Measurements from ENCODE around the gene ADPRM.

The ADPRM gene

GRCh38 chr17:10750210-10750609, 52.8 kb downstream of the ADPRM start:
- no peak overlapping the region for H3K27ac ChIP-seq
- TF ChIP-seq, protein P1, sequence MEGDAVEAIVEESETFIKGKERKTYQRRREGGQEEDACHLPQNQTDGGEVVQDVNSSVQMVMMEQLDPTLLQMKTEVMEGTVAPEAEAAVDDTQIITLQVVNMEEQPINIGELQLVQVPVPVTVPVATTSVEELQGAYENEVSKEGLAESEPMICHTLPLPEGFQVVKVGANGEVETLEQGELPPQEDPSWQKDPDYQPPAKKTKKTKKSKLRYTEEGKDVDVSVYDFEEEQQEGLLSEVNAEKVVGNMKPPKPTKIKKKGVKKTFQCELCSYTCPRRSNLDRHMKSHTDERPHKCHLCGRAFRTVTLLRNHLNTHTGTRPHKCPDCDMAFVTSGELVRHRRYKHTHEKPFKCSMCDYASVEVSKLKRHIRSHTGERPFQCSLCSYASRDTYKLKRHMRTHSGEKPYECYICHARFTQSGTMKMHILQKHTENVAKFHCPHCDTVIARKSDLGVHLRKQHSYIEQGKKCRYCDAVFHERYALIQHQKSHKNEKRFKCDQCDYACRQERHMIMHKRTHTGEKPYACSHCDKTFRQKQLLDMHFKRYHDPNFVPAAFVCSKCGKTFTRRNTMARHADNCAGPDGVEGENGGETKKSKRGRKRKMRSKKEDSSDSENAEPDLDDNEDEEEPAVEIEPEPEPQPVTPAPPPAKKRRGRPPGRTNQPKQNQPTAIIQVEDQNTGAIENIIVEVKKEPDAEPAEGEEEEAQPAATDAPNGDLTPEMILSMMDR (IDR thresholded peaks at IDR 0.05): no peak
- no peak for TF ChIP-seq ZFX (IDR thresholded peaks at IDR 0.05; ENCODE audit: borderline replicate concordance)

GRCh38 chr17:10751563-10751962, 54.2 kb downstream of the ADPRM start:
- TF ChIP-seq, protein P1 (IDR thresholded peaks at IDR 0.05): no peak
- no peak for TF ChIP-seq ZFX (IDR thresholded peaks at IDR 0.05; ENCODE audit: borderline replicate concordance)

DNA sequence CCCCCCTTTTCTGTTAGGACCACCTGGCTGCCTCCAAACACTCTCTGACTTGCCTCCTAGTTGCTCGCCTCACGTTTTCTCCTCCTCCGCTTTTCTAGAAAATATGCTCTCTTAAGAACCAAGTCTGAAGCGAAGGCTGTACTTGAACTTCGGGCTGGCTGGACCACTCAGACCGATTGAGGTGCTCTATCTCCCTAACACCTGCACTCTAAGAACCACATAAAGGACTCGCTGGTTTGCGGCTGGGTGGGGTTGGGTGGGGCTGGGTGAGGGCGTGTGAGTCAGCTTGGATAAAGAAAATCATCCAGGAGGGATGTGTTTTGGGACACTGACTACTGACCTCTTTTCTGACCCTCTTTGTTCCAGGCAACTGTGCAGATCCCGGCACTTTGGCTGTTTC, 55.3 kb downstream of the ADPRM start:
- TF ChIP-seq ZFX (IDR thresholded peaks at IDR 0.05; ENCODE audit: borderline replicate concordance): no peak
- TF ChIP-seq, protein P1 (IDR thresholded peaks at IDR 0.05): no peak
- no peak overlapping the region for H3K27ac ChIP-seq

More at GRCh38 chr17:10751563-10751962, 54.2 kb downstream of the ADPRM start:
- H3K27ac ChIP-seq: no peak overlapping the region

- no peak for TF ChIP-seq ZFX (IDR thresholded peaks at IDR 0.05; ENCODE audit: borderline replicate concordance)
- TF ChIP-seq, protein P1 (IDR thresholded peaks at IDR 0.05): peak; percentile 54
- H3K27ac ChIP-seq: no peak overlapping the region
Measured at GRCh38 chr17:10754109-10754508, 56.7 kb downstream of the ADPRM start.

DNA sequence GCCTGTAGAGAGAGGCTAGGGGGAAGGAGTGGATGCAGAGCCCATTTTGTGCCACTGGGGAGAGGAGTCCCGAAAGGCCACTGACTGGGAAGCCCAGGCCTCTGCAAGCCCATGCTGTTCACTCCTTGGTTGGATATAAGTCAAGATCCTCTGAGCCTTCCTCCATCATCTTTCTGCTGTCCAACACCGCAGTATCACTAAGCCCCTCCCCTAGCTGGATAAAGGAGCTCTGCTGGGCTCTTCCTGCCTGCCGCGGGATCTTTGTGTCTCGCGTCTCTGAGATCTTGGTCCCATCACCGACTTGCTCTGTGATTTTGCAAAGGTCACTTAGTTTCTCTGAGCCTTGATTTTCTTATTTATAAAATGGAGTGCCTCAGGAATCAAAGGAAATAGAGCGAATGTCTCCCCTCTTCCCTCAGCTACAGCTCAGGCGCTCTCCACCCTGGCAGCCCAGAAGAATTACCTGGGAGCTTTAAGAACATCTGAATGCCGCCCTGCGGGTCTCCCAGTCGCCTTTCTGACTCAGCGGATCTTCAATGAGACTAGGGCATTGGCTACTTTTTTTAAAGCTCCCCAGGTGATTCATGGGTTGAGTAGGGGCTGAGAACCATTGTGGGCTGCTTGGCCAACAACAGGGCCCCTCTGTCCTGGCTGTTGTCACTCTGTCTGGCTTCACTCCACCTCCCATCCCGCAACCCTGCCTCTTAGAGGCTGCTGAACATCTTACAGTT, 57.6 kb downstream of the ADPRM start:
- no peak overlapping the region for H3K27ac ChIP-seq
- no peak for TF ChIP-seq ZFX (IDR thresholded peaks at IDR 0.05; ENCODE audit: borderline replicate concordance)
- TF ChIP-seq, protein P1 (IDR thresholded peaks at IDR 0.05): no peak

GRCh38 chr17:10755592-10756127, 58.3 kb downstream of the ADPRM start:
- no peak overlapping the region for H3K27ac ChIP-seq
- TF ChIP-seq, protein P1 (IDR thresholded peaks at IDR 0.05): no peak
- no peak for TF ChIP-seq ZFX (IDR thresholded peaks at IDR 0.05; ENCODE audit: borderline replicate concordance)

DNA sequence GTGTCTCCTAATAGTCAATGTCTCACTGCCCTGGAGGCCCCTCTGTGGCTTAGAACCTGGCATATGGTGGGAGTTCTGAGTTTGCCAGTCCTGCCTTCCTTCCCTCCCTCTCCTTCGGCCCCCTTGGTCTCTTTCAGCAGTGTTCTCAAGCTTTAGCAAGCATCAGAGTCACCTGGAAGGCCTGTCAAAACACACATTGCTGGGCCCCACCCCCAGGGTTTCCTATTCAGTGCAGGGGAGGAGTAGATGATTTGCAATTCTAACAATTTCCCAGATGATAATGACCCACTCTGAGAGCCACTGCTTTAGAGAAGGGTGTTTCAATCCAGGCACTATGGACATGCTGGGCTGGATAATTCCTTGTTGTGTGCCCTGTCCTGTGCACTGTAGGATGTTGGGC, 58.8 kb downstream of the ADPRM start:
- H3K27ac ChIP-seq: no peak overlapping the region
- TF ChIP-seq, protein P1 (IDR thresholded peaks at IDR 0.05): no peak
- TF ChIP-seq ZFX (IDR thresholded peaks at IDR 0.05; ENCODE audit: borderline replicate concordance): no peak
